HUES6 (cell line): ENCODE data around the gene STKLD1.
"Not testable (repeated sequence)": the region's sequence is repeated elsewhere in the genome, so short reads cannot be mapped to it uniquely, and the experiment has no call there.

ENCODE experiments used
- H3K27ac ChIP-seq: 2 replicates; pipeline ENCODE4 v1.7.0; 2013; ENCODE audit warnings: low read depth, mild to moderate bottlenecking, low read length, inconsistent platforms
- H3K27me3 ChIP-seq: 2 replicates; pipeline ENCODE4 v1.6.1; 2013; ENCODE audit warnings: low read length; ENCODE audit not compliant: control insufficient read depth, insufficient read depth
- H3K36me3 ChIP-seq: 2 replicates; pipeline ENCODE4 v1.6.1; 2013; ENCODE audit warnings: low read length; ENCODE audit not compliant: control insufficient read depth, insufficient read depth
- H3K4me1 ChIP-seq: 2 replicates; pipeline ENCODE4 v1.6.1; 2013; ENCODE audit warnings: low read length; ENCODE audit not compliant: control insufficient read depth, insufficient read depth
- H3K4me3 ChIP-seq: 2 replicates; pipeline ENCODE4 v1.5.1; 2013; ENCODE audit warnings: low read depth, low read length
- H3K9ac ChIP-seq: one replicate; pipeline ENCODE4 v1.6.1; 2013; ENCODE audit warnings: mild to moderate bottlenecking, low read length
- H3K9me3 ChIP-seq: 2 replicates; pipeline ENCODE4 v1.6.1; 2013; ENCODE audit warnings: low read depth, low read length; ENCODE audit not compliant: control insufficient read depth, insufficient read depth

STKLD1 gene

DNA sequence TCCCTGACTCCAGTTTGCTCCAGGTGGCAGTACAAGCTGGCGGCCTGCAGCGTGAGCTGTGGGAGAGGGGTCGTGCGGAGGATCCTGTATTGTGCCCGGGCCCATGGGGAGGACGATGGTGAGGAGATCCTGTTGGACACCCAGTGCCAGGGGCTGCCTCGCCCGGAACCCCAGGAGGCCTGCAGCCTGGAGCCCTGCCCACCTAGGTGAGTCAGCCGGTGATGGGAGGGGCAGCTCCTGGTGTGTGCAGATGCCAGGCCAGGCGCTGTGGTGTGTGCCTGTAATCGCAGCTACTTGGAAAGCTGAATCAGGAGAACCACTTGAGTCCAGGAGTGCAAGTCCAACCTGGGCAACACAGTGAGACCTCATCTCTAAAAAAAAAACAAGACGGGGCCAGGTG is 73.6 kb downstream of the STKLD1 start:
- H3K4me1 ChIP-seq, result no peaks in the 10 kb centered on the region
- H3K9ac ChIP-seq, result no peak overlapping the region
- no peaks in the 10 kb centered on the region for H3K27me3 ChIP-seq
- no peaks in the 10 kb centered on the region for H3K36me3 ChIP-seq
- no peak overlapping the region for H3K27ac ChIP-seq
- H3K9me3 ChIP-seq, result no peaks in the 10 kb centered on the region
- no peak overlapping the region for H3K4me3 ChIP-seq

DNA sequence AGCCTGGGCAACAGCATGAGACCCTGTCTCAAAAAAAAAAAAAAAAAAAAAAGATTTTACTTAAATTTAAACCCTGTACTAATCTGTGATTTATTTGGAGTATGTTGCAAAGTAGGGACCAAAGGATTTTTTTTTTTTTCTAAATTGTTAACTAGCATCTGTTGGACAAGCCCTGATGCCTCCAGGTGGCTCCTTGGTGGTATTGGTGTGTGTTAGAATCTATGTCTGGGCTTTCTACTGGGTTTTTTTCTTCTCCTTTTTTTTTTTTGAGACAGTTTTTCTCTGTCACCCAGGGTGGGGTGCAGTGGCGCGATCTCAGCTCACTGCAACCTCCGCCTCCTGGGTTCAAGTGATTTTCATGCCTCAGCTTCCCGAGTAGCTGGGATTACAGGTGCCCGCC is 75.7 kb downstream of the STKLD1 start:
- not testable (repeated sequence) for H3K9me3 ChIP-seq, H3K27me3 ChIP-seq, H3K4me1 ChIP-seq, H3K9ac ChIP-seq, H3K27ac ChIP-seq, H3K36me3 ChIP-seq, H3K4me3 ChIP-seq

DNA sequence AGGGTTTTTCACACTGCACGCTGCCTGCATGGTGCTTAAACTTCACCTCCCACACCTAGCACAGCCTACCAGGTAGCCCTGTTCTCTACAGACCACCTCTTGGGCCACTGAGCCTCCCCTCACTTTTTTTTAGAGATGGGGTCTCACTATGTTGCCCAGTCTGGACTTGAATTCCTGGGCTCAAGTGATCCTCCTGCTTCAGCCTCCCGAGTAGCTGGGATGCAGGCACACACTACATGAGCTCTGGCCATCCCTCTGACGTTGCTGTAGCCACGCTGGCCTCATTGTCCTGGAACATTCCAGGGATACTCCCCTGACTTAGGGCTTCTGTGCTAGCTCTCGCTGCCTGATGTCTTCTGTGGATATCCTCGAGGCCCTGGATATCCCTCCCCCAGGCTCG is 76.4 kb downstream of the STKLD1 start:
- Histone ChIP-seq H3K9me3 (no peaks in the 10 kb centered on the region), H3K9ac (no peak overlapping the region), H3K4me3 (no peak overlapping the region), H3K4me1 (peaks cover 7% of the 10 kb centered on the region; the same call in 1 of the 2 replicates), H3K27me3 (no peaks in the 10 kb centered on the region), H3K36me3 (no peaks in the 10 kb centered on the region), H3K27ac (no peak overlapping the region)

DNA sequence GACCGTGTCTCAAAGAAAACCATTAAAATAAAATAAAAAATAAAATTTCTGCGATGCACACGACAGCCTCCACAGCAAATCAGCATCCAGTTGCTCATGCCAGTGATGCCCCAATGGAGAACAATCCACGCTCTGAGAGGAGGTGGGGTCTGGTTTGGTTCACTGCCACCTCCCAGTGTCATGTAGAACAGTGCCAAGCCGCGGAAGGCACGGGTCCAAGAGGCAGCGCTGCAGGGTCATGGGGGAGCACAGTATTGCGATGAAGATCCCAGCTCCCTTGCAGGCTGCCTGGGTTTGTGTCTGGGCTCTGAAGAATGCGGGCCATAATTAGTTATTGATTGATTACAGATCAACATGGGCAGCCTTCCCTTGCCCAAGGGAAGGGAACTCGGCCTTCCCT is 77.5 kb downstream of the STKLD1 start:
- no peak overlapping the region for H3K9ac ChIP-seq
- H3K36me3 ChIP-seq, result no peaks in the 10 kb centered on the region
- no peaks in the 10 kb centered on the region for H3K9me3 ChIP-seq
- peaks cover 8% of the 10 kb centered on the region for H3K4me1 ChIP-seq
- H3K27me3 ChIP-seq, result no peaks in the 10 kb centered on the region
- no peak overlapping the region for H3K27ac ChIP-seq
- no peak overlapping the region for H3K4me3 ChIP-seq

DNA sequence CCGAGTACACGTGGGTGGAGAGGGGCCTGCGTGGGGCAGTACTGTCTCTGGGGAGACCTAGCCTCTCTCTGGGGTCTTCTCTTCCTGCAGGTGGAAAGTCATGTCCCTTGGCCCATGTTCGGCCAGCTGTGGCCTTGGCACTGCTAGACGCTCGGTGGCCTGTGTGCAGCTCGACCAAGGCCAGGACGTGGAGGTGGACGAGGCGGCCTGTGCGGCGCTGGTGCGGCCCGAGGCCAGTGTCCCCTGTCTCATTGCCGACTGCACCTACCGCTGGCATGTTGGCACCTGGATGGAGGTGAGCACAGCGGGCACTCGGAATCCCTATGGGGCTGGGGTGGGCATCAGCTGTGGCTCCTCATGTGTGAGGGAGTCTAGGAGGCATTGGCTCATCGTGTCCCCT is 78.2 kb downstream of the STKLD1 start:
- peaks cover 14% of the 10 kb centered on the region for H3K4me1 ChIP-seq
- H3K9ac ChIP-seq, result no peak overlapping the region
- H3K27ac ChIP-seq, result no peak overlapping the region
- no peaks in the 10 kb centered on the region for H3K36me3 ChIP-seq
- no peaks in the 10 kb centered on the region for H3K9me3 ChIP-seq
- no peak overlapping the region for H3K4me3 ChIP-seq
- no peaks in the 10 kb centered on the region for H3K27me3 ChIP-seq

DNA sequence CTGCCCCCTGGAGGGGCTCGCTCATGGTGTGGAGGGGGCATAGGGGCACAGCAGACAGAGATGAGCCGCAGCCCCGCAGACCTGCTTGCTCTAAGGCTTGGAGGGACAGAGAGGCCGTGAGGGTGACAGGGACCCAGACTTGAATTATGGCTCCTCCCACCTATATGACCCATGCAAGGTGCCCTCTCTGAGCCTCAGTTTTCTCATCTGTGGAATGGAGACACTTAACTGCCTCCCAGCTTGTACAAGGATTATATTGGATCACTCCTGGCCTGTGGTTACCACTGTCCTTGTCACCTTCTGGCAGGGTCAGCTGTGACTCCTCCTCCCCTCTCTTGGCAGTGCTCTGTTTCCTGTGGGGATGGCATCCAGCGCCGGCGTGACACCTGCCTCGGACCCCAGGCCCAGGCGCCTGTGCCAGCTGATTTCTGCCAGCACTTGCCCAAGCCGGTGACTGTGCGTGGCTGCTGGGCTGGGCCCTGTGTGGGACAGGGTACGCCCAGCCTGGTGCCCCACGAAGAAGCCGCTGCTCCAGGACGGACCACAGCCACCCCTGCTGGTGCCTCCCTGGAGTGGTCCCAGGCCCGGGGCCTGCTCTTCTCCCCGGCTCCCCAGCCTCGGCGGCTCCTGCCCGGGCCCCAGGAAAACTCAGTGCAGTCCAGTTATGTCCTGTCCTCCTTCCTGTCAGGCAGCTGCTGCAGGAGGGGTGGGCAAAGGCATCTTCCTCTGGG is 78.9 kb downstream of the STKLD1 start:
- no peak overlapping the region for H3K4me3 ChIP-seq
- no peaks in the 10 kb centered on the region for H3K36me3 ChIP-seq
- H3K4me1 ChIP-seq, result peaks cover 14% of the 10 kb centered on the region
- H3K9me3 ChIP-seq, result no peaks in the 10 kb centered on the region
- H3K27me3 ChIP-seq, result no peaks in the 10 kb centered on the region
- H3K9ac ChIP-seq, result no peak overlapping the region
- H3K27ac ChIP-seq, result no peak overlapping the region
